Pancreas (tissue), 10 donors: ENCODE data around the gene THEM5. TPM values are rescaled to one million over a fixed set of nuclear protein-coding genes. Genes with fewer than 3 reads are reported as not detected.
"Not testable (repeated sequence)": the region's sequence is repeated elsewhere in the genome, so short reads cannot be mapped to it uniquely, and the experiment has no call there.

Experiments
- ATAC-seq, 4 donors: fragments of 200-7000 bp; cut with Tn5 transposase; one replicate each; pipeline versions ENCODE4 v1.8.0 to v1.9.1; 2020; ENCODE audit warnings: mild to moderate bottlenecking in 4 of 4, moderate library complexity in 4 of 4
- DNase-seq, 6 donors: peaks; one replicate each; pipeline ENCODE4 v3.0.0-alpha.2; 2020
- FAIRE-seq: peaks from 2 replicates; lab custom pipeline; 2012; peaks lifted over from hg19 to GRCh38; lab: Jason Lieb, UNC
- H3K27ac ChIP-seq, 4 donors: fragments of 200-600 bp; sonication (generic); 1 replicate in 3 of 4; 2 replicates in 1 of 4; pipeline versions ENCODE4 v1.5.0 to v1.8.0; 2020
- H3K27me3 ChIP-seq, 4 donors: fragments of 200-600 bp; one replicate each; pipeline ENCODE4 v1.8.0; 2021
- H3K36me3 ChIP-seq, 3 donors: fragments of 200-600 bp; sonication (generic) in 1 of 3; one replicate each; pipeline versions ENCODE4 v1.5.0 to v1.8.0; 2020 to 2021
- H3K4me1 ChIP-seq, 3 donors: fragments of 200-600 bp; one replicate each; pipeline ENCODE4 v1.8.0; 2021
- H3K4me3 ChIP-seq, 4 donors: fragments of 200-600 bp; sonication (generic) in 2 of 4; one replicate each; pipeline versions ENCODE4 v1.5.0 to v1.8.0; 2020 to 2021
- H3K9me3 ChIP-seq, 4 donors: fragments of 200-600 bp; one replicate each; pipeline ENCODE4 v1.8.0; 2021
- WGBS, 2 donors: extraction: QIAGEN DNeasy Blood & Tissue Kit; methylation state at CpG; one replicate each; pipeline ENCODE4 v1.1.7; 2013; 5-methylcytosine and 5-hydroxymethylcytosine counted together
- intact Hi-C, 3 donors: fragments of 100-400 bp; cut with DNase I; formaldehyde crosslinking; loops; one replicate each; pipeline versions ENCODE4 v1.11.1 to v1.14.2; 2022
- polyA plus RNA-seq, 2 donors: library from polyadenylated mRNA; stranded (reverse); fragments of 200-250 nt; gene quantifications; one replicate each; pipeline ENCODE4 v1.2.3, GENCODE V29; 2013
- total RNA-seq, 6 donors: library from RNA; stranded (reverse); fragmentation: NEBNext Ultra II Directional in 4 of 6; extraction: Animal tissue kit (Norgen Biotek cat#: 25700) in 4 of 6; gene quantifications; one replicate each; pipeline versions ENCODE4 v1.2.1 to v1.2.4, GENCODE V29; 2021 to 2023
- TF ChIP-seq, protein P1 (sequence below), 4 donors: fragments of 200-600 bp; sonication (generic) in 3 of 4; IDR thresholded peaks; one replicate each; pipeline versions ENCODE4 v1.5.0 to v1.8.0; 2021; ENCODE audit warnings: antibody characterized with exemption in 4 of 4
- donor health status: healthy with polysubstance abuse.
- donor health status: DM: no; HTN: no; CAD: no; lungs with moderate emphysema.
- donor health status: DM: no; HTN: no; CAD: no.
- donor health status: control.
- donor health status: control.
- donor health status: Bipolar disorder and iron deficiency.
- donor health status: DM: yes; HTN: yes; CAD: no.
- donor health status: DM: no; HTN: no; CAD: no.
- donor health status: DM: no; HTN: no; CAD: no.
- donor health status: DM: yes; HTN: yes; CAD: no.

Gene THEM5
- total and polyA plus RNA-seq, 8 donors = 0.17 TPM; not detected in 7

GRCh38 chr1:151875419-151876097, 22.0 kb upstream of the THEM5 start:
- TF ChIP-seq, protein P1, sequence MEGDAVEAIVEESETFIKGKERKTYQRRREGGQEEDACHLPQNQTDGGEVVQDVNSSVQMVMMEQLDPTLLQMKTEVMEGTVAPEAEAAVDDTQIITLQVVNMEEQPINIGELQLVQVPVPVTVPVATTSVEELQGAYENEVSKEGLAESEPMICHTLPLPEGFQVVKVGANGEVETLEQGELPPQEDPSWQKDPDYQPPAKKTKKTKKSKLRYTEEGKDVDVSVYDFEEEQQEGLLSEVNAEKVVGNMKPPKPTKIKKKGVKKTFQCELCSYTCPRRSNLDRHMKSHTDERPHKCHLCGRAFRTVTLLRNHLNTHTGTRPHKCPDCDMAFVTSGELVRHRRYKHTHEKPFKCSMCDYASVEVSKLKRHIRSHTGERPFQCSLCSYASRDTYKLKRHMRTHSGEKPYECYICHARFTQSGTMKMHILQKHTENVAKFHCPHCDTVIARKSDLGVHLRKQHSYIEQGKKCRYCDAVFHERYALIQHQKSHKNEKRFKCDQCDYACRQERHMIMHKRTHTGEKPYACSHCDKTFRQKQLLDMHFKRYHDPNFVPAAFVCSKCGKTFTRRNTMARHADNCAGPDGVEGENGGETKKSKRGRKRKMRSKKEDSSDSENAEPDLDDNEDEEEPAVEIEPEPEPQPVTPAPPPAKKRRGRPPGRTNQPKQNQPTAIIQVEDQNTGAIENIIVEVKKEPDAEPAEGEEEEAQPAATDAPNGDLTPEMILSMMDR (IDR thresholded peaks at IDR 0.05) = no peak
- no peak for DNase-seq
- peaks cover 0 to 3% (median 0%) of the 10 kb centered on the region in 3 donors for H3K36me3 ChIP-seq
- ATAC-seq = no peak
- no peaks in the 10 kb centered on the region for H3K27me3 ChIP-seq
- FAIRE-seq = no peak
- no peaks in the 10 kb centered on the region for H3K9me3 ChIP-seq
- no peak overlapping the region for H3K4me3 ChIP-seq
- no peaks in the 10 kb centered on the region for H3K4me1 ChIP-seq
- 89 to 100% methylated on average over 1 of the region's 1 CpG for WGBS, 2 donors
- intact Hi-C loops = no loop called here
- H3K27ac ChIP-seq = no peak overlapping the region

DNA sequence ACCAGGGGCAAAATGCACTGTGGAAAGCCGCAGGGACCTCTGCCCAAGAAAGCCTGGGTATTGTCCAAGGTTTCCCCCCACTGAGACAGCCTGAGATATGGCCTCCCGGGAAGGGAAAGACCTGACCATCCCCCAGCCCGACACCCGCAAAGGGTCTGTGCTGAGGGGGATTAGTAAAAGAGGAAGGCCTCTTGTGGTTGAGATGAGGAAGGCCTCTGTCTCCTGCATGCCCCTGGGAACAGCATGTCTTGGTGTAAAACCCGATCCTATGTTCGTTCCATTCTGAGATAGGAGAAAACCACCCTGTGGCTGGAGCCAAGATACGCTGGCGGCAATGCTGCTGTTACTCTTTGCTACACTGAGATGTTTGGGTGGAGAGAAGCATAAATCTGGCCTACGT, 19.3 kb upstream of the THEM5 start:
- H3K36me3 ChIP-seq, DNase-seq, H3K4me1 ChIP-seq, ATAC-seq, H3K4me3 ChIP-seq, FAIRE-seq, H3K9me3 ChIP-seq, H3K27me3 ChIP-seq, intact Hi-C loops: not testable (repeated sequence)
- H3K27ac ChIP-seq = peak overlapping the region in 1 of 4 donors; percentile 23
- WGBS, 2 donors = 71 to 78% methylated on average over 9 of the region's 9 CpGs

DNA sequence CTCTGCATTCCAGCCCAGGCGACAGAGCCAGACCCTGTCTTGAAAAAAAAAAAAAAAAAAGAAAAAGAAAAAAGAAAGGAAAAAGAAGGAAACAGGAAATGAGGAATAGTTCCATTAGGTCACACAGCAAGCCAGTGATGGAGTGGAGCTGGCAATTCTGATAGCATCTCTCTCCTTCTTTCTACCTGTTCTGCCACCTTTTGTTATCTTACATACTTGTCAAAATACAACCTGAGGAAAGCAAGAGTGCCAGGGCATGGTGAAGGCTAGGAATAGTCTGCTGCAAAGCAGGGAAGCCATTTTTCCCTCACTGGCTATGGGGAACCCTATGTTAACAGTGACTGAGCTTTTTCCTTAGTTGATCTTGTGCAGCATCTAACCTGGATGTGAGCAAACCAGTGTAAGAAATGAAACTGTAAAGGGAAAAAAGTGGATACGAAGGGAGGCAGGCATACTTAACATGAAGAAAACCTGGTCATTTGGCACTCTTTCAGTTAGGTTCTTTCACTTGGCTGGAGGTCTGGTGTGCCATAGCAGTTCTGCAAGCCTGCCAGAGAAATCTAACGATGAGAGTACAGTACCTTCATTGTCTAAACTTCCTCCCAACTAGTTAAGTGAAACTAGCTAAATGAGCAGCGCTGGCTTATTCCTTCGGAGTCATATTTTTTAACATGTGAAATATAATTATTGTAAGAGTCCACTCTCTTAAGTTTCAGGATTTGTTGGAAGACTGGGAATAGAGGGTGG, 17.9 kb upstream of the THEM5 start:
- Histone ChIP-seq H3K27me3 (no peaks in the 10 kb centered on the region), H3K36me3 (no peaks in the 10 kb centered on the region), H3K4me1 (no peaks in the 10 kb centered on the region), H3K9me3 (no peaks in the 10 kb centered on the region), H3K4me3 (no peak overlapping the region), H3K27ac (peak overlapping the region; percentile 23 to 80 (median 56))
- ATAC-seq (peak; percentile 46 to 83 (median 72)), DNase-seq (no peak), FAIRE-seq (no peak)
- intact Hi-C loops = no loop called here
- WGBS, 2 donors = 38 to 55% methylated on average over 5 of the region's 5 CpGs
- TF ChIP-seq, protein P1 (IDR thresholded peaks at IDR 0.05) = no peak

DNA sequence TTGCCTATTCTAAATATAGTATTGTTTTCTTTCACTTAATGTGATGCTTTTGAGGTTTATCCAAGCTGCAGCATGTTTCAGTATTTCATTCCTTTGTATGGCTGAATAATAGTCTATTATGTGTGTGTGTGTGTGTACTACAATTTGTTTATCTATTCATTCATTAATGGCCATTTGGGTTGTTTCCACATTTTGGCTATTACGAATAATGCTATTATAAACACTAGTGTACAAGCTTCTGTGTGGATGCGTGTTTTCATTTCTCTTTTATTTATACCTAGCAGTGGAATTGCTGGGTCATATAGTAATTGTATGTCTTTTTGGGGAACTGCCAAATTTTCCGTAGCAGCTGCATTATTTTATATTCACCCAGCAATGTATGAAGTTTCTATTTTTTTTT, 15.0 kb upstream of the THEM5 start:
- intact Hi-C loops = no loop called here
- ATAC-seq (no peak), DNase-seq (no peak), FAIRE-seq (no peak)
- Histone ChIP-seq H3K4me3 (no peak overlapping the region), H3K27ac (no peak overlapping the region), H3K27me3 (no peaks in the 10 kb centered on the region), H3K9me3 (no peaks in the 10 kb centered on the region), H3K4me1 (no peaks in the 10 kb centered on the region), H3K36me3 (no peaks in the 10 kb centered on the region)
- TF ChIP-seq, protein P1 (IDR thresholded peaks at IDR 0.05) = no peak
- WGBS, 2 donors = 59 to 67% methylated on average over 3 of the region's 3 CpGs

DNA sequence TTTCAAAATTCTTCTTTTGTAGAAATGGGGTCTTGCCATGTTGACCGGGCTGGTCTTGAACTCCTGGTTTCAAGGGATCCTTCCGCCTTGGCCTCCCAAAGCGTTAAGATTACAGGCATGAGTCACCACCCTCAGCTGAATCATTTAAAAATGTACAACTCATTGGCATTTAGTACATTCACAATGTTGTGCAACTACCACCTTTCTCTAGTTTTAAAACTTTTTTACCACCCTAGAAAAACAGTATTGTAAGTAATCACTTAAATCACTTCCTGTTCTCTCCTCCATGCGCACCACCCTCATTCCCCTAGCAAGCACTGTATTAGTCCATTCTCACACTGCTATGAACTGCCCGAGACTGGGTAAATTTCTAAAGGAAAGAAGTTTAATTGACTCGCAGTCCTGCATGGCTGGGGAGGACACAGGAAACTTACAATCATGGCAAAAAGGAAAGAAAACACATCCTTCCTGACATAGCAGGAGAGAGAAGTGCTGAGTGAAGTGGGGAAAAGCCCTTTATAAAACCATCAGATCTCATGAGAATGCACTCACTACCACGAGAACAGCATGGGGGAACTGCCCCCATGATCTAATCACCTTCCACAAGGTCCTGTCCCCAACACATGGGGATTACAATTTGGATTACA, 14.4 kb upstream of the THEM5 start:
- WGBS, 2 donors = 75 to 85% methylated on average over 7 of the region's 7 CpGs
- H3K27ac ChIP-seq = no peak overlapping the region
- no peaks in the 10 kb centered on the region for H3K9me3 ChIP-seq
- TF ChIP-seq, protein P1 (IDR thresholded peaks at IDR 0.05) = no peak
- H3K4me1 ChIP-seq = no peaks in the 10 kb centered on the region
- intact Hi-C loops = no loop called here
- ATAC-seq = peak in 1 of 4 donors; percentile 53
- no peak for DNase-seq
- H3K36me3 ChIP-seq = no peaks in the 10 kb centered on the region
- H3K27me3 ChIP-seq = no peaks in the 10 kb centered on the region
- H3K4me3 ChIP-seq = no peak overlapping the region
- no peak for FAIRE-seq
